GM12878 (cell line): ENCODE data around the gene TXNL4A. TPM values are rescaled to one million over a fixed set of nuclear protein-coding genes. Genes with fewer than 3 reads are reported as not detected.

Source experiments
- ATAC-seq: fragments of 200-7000 bp; cut with Tn5 transposase; 3 replicates; pipeline ENCODE4 v1.9.1; 2020; ENCODE audit warnings: mild to moderate bottlenecking, moderate library complexity
- BruUV-seq: library from RNA; stranded (reverse); fragments of 400-500 nt; replicated peaks from 2 replicates; lab custom pipeline; 2021; lab: Mats Ljungman, UMichigan
- CTCF ChIA-PET: fragments of 300-600 bp; sonication (Branson Sonifier 250); formaldehyde crosslinking; extraction: SDS; loops from one replicate; lab custom pipeline; 2021; ENCODE audit warnings: inconsistent platforms; lab: Yijun Ruan, JAX
- POLR2A ChIA-PET: fragments of 350-600 bp; formaldehyde crosslinking; extraction: SDS; loops from one replicate; lab custom pipeline; 2021; ENCODE audit warnings: inconsistent platforms; lab: Charles Lee
- RAD21 ChIA-PET: fragments of 300-600 bp; sonication (Branson Sonifier 250); formaldehyde crosslinking; loops from one replicate; lab custom pipeline; 2023; ENCODE audit warnings: antibody characterized with exemption; ENCODE audit not compliant: unreplicated experiment; lab: Charles Lee
- SMC1A ChIA-PET: fragments of 300-600 bp; sonication (Branson Sonifier 250); formaldehyde crosslinking; loops from one replicate; lab custom pipeline; 2023; ENCODE audit not compliant: unreplicated experiment, uncharacterized antibody; lab: Charles Lee
- DNase-seq: peaks from one replicate; pipeline ENCODE4 v3.0.0-alpha.2; 2011; ENCODE audit warnings: low read depth, low spot score
- FAIRE-seq: peaks from 3 replicates; lab custom pipeline; 2011; peaks lifted over from hg19 to GRCh38; lab: Jason Lieb, UNC
- H2AFZ ChIP-seq: 2 replicates; pipeline ENCODE4 v1.6.0; 2011; ENCODE audit warnings: low read depth, low read length, control low read depth; ENCODE audit not compliant: control insufficient read depth
- H3K27ac ChIP-seq: 2 replicates; pipeline ENCODE4 v1.5.1; 2011; ENCODE audit warnings: control low read depth; ENCODE audit not compliant: control insufficient read depth, insufficient read depth
- H3K27me3 ChIP-seq, 2 experiments: replicated peaks in 1 of 2; 2 replicates each; pipeline versions ENCODE4 v1.6.0 to v1.6.1; 2011; ENCODE audit warnings: low read length in 1 of 2; ENCODE audit not compliant: control insufficient read depth in 2 of 2, insufficient read depth in 2 of 2
- H3K36me3 ChIP-seq, 2 experiments: 2 replicates each; pipeline ENCODE4 v1.5.1; 2011; ENCODE audit warnings: low read length in 1 of 2; ENCODE audit not compliant: control insufficient read depth in 2 of 2, insufficient read depth in 2 of 2
- H3K4me1 ChIP-seq: 2 replicates; pipeline ENCODE4 v1.6.1; 2011; ENCODE audit warnings: mild to moderate bottlenecking, low read length, moderate library complexity, mixed read lengths; ENCODE audit not compliant: control insufficient read depth, insufficient read depth
- H3K4me2 ChIP-seq: 2 replicates; pipeline ENCODE4 v1.6.0; 2011; ENCODE audit warnings: control low read depth; ENCODE audit not compliant: control insufficient read depth, insufficient read depth
- H3K4me3 ChIP-seq: fragments of 200-600 bp; sonication (generic); 2 replicates; pipeline ENCODE4 v1.5.1; 2016
- H3K79me2 ChIP-seq: 2 replicates; pipeline ENCODE4 v1.6.0; 2011; ENCODE audit warnings: low read length; ENCODE audit not compliant: control insufficient read depth, insufficient read depth
- H3K9ac ChIP-seq: 2 replicates; pipeline ENCODE4 v1.8.0; 2011; ENCODE audit warnings: low read length, control low read depth, mixed read lengths; ENCODE audit not compliant: control insufficient read depth, insufficient read depth
- H3K9me3 ChIP-seq: replicated peaks from 3 replicates; pipeline ENCODE4 v1.5.1; 2011; ENCODE audit warnings: mild to moderate bottlenecking, low read length; ENCODE audit not compliant: control insufficient read depth, insufficient read depth
- H4K20me1 ChIP-seq: 2 replicates; pipeline ENCODE4 v1.6.0; 2011; ENCODE audit not compliant: control insufficient read depth, insufficient read depth
- ATF3 ChIP-seq: IDR thresholded peaks from 2 replicates; pipeline ENCODE4 v1.6.1; 2011; ENCODE audit warnings: low read depth, mild to moderate bottlenecking, low read length, moderate library complexity, borderline replicate concordance; ENCODE audit errors: extremely low read depth
- BRCA1 ChIP-seq: IDR thresholded peaks from 2 replicates; pipeline ENCODE4 v1.6.1; 2011; ENCODE audit warnings: low read depth, low read length, improper control_type of control experiment
- CREB1 ChIP-seq: IDR thresholded peaks from 2 replicates; pipeline ENCODE4 v1.6.1; 2012; ENCODE audit warnings: low read depth, mild to moderate bottlenecking, inconsistent platforms
- HDAC2 ChIP-seq: fragments of 200-600 bp; sonication (generic); IDR thresholded peaks from 2 replicates; pipeline ENCODE4 v1.6.1; 2017
- IKZF1 ChIP-seq: fragments of 450-650 bp; conservative IDR thresholded peaks from 2 replicates; pipeline ENCODE4 v1.6.1; 2017; ENCODE audit warnings: antibody characterized with exemption, mild to moderate bottlenecking
- LARP7 ChIP-seq: fragments of 450-650 bp; IDR thresholded peaks from 2 replicates; pipeline ENCODE4 v1.6.1; 2017; ENCODE audit warnings: mild to moderate bottlenecking
- MAX ChIP-seq: IDR thresholded peaks from 2 replicates; pipeline ENCODE4 v1.6.1; 2012; ENCODE audit warnings: low read depth, low read length, improper control_type of control experiment
- MEF2A ChIP-seq: IDR thresholded peaks from 2 replicates; pipeline ENCODE4 v1.6.1; 2011; ENCODE audit warnings: low read depth, mild to moderate bottlenecking, low read length, moderate library complexity; ENCODE audit not compliant: insufficient read depth
- NKRF ChIP-seq: fragments of 450-650 bp; conservative IDR thresholded peaks from 2 replicates; pipeline ENCODE4 v1.6.1; 2017; ENCODE audit warnings: mild to moderate bottlenecking, moderate library complexity
- POLR2A ChIP-seq: IDR thresholded peaks from 2 replicates; pipeline ENCODE4 v1.6.1; 2011; ENCODE audit warnings: low read depth, mild to moderate bottlenecking, low read length
- RAD51 ChIP-seq: fragments of 450-650 bp; IDR thresholded peaks from 2 replicates; pipeline ENCODE4 v1.6.1; 2016; ENCODE audit warnings: moderate library complexity, mild to moderate bottlenecking, inconsistent platforms
- RELA ChIP-seq: fragments of 450-650 bp; IDR thresholded peaks from 2 replicates; pipeline ENCODE4 v1.8.0; 2014; ENCODE audit warnings: borderline replicate concordance; ENCODE audit not compliant: partially characterized antibody
- SIN3A ChIP-seq: IDR thresholded peaks from 2 replicates; pipeline ENCODE4 v1.6.1; 2012; ENCODE audit warnings: low read depth, low read length, improper control_type of control experiment
- SMARCA5 ChIP-seq: fragments of 450-650 bp; IDR thresholded peaks from 2 replicates; pipeline ENCODE4 v1.6.1; 2017; ENCODE audit warnings: mild to moderate bottlenecking
- SP1 ChIP-seq: IDR thresholded peaks from one replicate; pipeline ENCODE4 v1.6.1; 2011; ENCODE audit warnings: low read depth, low read length
- SREBF2 ChIP-seq: IDR thresholded peaks from 2 replicates; pipeline ENCODE4 v1.6.1; 2012; ENCODE audit warnings: mild to moderate bottlenecking, low read length
- ZNF687 ChIP-seq: fragments of 450-650 bp; IDR thresholded peaks from 2 replicates; pipeline ENCODE4 v1.6.1; 2017; ENCODE audit warnings: mild to moderate bottlenecking, moderate library complexity
- WGBS: methylation state at CpG from one replicate; pipeline ENCODE4 v1.1.6; 2016; ENCODE audit warnings: low lambda C conversion rate; ENCODE audit not compliant: insufficient replicate concordance, insufficient coverage; ENCODE audit errors: missing lambda C conversion rate; 5-methylcytosine and 5-hydroxymethylcytosine counted together
- in situ Hi-C: fragments of 300-500 bp; cut with MboI; formaldehyde crosslinking; loops from 9 replicates; pipeline ENCODE4 v1.14.3; 2018; ENCODE audit warnings: mixed read lengths
- intact Hi-C: fragments of 100-400 bp; cut with micrococcal nuclease; formaldehyde crosslinking; loops from one replicate; pipeline ENCODE4 v1.14.2; 2022; ENCODE audit not compliant: unreplicated experiment
- polyA plus RNA-seq, 11 experiments: library from polyadenylated mRNA; depleted of rRNA in 4 of 11; unstranded in 6 of 11; stranded (reverse) in 5 of 11; fragments of >200 nt; fragmentation: Nextera tagmentation in 4 of 11; fragmentation: Illumina TruSeq in 1 of 11; extraction: Ambion mirVana in 4 of 11; extraction: Trizol in 1 of 11; gene quantifications; 1 replicate in 1 of 11; 2 replicates in 10 of 11; pipeline versions ENCODE4 v1.2.1 to v1.2.3, GENCODE V29; 2011 to 2016; ENCODE audit warnings: inconsistent platforms in 2 of 11, missing spikeins in 2 of 11, low read depth in 1 of 11
- total RNA-seq, 4 experiments: library from RNA; depleted of rRNA in 3 of 4; stranded (reverse); fragments of >200 nt in 3 of 4; fragmentation: Illumina TruSeq in 1 of 4; extraction: Trizol in 1 of 4; gene quantifications; 2 replicates each; pipeline versions ENCODE4 v1.2.1 to v1.2.3, GENCODE V29; 2013 to 2021

Gene TXNL4A
- total and polyA plus RNA-seq, 10 of the 15 experiments (the other 5 are each of a cell fraction or from before 2014, with no cell fraction given) = 38.4 to 329 (median 128) TPM

GRCh38 chr18:79951545-79952455, 36.6 kb downstream of the TXNL4A start, which contains the start of gene SLC66A2:
SLC66A2 (minus strand) TSS chr18:79951653; CDS start chr18:79950926, 727 bp downstream.
- WGBS = 11% methylated on average over 47 of the region's 126 CpGs
- H3K9ac ChIP-seq = peak within 1 kb of the TSS; percentile 76
- H3K79me2 ChIP-seq = peaks cover 32% of the 10 kb centered on the region
- no peaks in the 10 kb centered on the region for H3K27me3 ChIP-seq
- RAD21 ChIA-PET = interaction anchor here (0.6 to 1.8 kb wide), 3 partner anchors 10 to 15 kb away, joined by 3 to 5 read pairs (median 3); no protein-coding TSS in a partner anchor
- H3K27ac ChIP-seq = peak within 1 kb of the TSS; percentile 75
- no peak for DNase-seq
- no peaks in the 10 kb centered on the region for H3K9me3 ChIP-seq
- H3K4me2 ChIP-seq = peak within 1 kb of the TSS; percentile 98
- ATAC-seq = peak; percentile 87
- no peak for FAIRE-seq
- POLR2A ChIA-PET = interaction anchor here (1.1 to 1.4 kb wide), 3 partner anchors 10 to 82 kb away, joined by 3 to 8 read pairs (median 5); partner anchors contain the start of gene RBFA
- in situ Hi-C loops (loop anchor here (10.0 kb wide), 1 partner anchor 557 kb away; the partner anchor contains the start of gene NFATC1), intact Hi-C loops (loop anchor here (5.0 kb wide), 1 partner anchor 36 kb away; the partner anchor contains the start of gene TXNL4A)
- peaks cover 14% of the 10 kb centered on the region for H3K4me1 ChIP-seq
- peak within 1 kb of the TSS; percentile 84 for H3K4me3 ChIP-seq
- CTCF ChIA-PET = interaction anchor here (0.6 to 1.3 kb wide), 2 partner anchors 31 to 37 kb away, joined by 3 read pairs; no protein-coding TSS in a partner anchor
- peak within 1 kb of the TSS; percentile 72 for H2AFZ ChIP-seq
- no peaks in the 10 kb centered on the region for H3K36me3 ChIP-seq
- no peaks in the 10 kb centered on the region for H4K20me1 ChIP-seq
- SMC1A ChIA-PET = interaction anchor here (1.2 kb wide), 1 partner anchor 34 kb away, joined by 3 read pairs; no protein-coding TSS in a partner anchor
- no TSS peak for BruUV-seq
- 0 out of 2 replicates have a peak, but pooled peaks have one; percentile 30 for TF ChIP-seq NKRF
- TF ChIP-seq HDAC2 = no peak
- TF ChIP-seq MEF2A = 0 out of 2 replicates have a peak, but pooled peaks have one; percentile 20
- no peak for TF ChIP-seq RAD51
- peak; percentile 88 for TF ChIP-seq CREB1
- peak; percentile 86 for TF ChIP-seq IKZF1
- peak; percentile 44; the same call in 1 of the 2 replicates for TF ChIP-seq SIN3A
- TF ChIP-seq LARP7 = peak; percentile 64
- TF ChIP-seq BRCA1 = no peak
- TF ChIP-seq SREBF2 = no peak
- TF ChIP-seq RELA = no peak
- TF ChIP-seq ZNF687 = 0 out of 2 replicates have a peak, but pooled peaks have one; percentile 5
- no peak for TF ChIP-seq ATF3
- TF ChIP-seq POLR2A = peak; percentile 65; the same call in 1 of the 2 replicates
- TF ChIP-seq MAX = no peak
- TF ChIP-seq SP1 = peak; percentile 77
- no peak for TF ChIP-seq SMARCA5
